GM18526 (cell line): ENCODE measurements around the gene EHD3.

ENCODE experiments used
- POLR2A ChIP-seq: IDR thresholded peaks from 3 replicates; pipeline ENCODE4 v1.6.1; 2011; ENCODE audit not compliant: insufficient read length; ENCODE audit errors: extremely low read depth

Gene EHD3

GRCh38 chr2:31253356-31254131, 19.6 kb downstream of the EHD3 start:
- no peak for TF ChIP-seq POLR2A

GRCh38 chr2:31254237-31255203, 20.6 kb downstream of the EHD3 start:
- TF ChIP-seq POLR2A, result no peak

GRCh38 chr2:31255911-31256571, 22.1 kb downstream of the EHD3 start:
- no peak for TF ChIP-seq POLR2A

- no peak for TF ChIP-seq POLR2A
Observed at GRCh38 chr2:31256611-31257382, 22.8 kb downstream of the EHD3 start.

GRCh38 chr2:31258351-31258750, 24.4 kb downstream of the EHD3 start:
- TF ChIP-seq POLR2A, result no peak

DNA sequence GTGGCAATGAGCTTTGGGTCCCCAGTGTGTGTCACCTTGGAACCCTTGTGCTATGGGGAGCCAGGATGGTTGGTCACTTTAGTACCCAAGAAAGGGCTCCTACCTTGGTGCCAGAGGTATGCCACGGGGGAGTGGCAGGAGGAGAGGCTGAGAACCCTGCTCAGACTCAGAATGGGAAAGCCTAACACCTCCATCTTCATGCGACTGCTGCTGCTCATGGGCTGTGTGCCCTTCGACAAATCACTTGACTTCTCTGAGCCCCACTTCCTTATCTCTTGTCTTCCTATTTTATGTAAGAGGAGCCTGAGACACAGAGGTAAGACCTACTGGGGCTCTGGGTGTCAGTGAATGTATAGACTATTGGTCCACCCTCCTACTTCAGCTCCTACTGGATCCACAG, 25.1 kb downstream of the EHD3 start:
- no peak for TF ChIP-seq POLR2A

DNA sequence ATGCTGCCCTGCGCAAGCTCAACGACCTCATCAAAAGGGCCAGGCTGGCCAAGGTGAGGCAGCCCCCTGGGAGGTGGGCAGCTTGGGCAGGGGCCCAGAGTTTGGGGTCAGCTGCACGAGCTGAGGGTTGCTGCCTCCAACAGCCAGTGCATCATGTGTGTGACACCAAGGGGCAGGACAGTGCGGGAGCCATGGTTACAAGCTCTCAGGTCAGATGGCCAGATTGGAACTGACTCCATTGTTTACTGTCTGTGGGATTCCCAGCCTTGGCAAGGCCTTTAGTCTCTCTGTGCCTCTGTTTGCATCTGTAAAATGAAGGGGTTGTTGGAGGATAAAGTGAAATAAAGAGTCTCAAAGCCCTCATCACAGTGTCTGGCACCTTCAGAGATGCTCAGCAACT, 26.9 kb downstream of the EHD3 start:
- TF ChIP-seq POLR2A, result no peak

DNA sequence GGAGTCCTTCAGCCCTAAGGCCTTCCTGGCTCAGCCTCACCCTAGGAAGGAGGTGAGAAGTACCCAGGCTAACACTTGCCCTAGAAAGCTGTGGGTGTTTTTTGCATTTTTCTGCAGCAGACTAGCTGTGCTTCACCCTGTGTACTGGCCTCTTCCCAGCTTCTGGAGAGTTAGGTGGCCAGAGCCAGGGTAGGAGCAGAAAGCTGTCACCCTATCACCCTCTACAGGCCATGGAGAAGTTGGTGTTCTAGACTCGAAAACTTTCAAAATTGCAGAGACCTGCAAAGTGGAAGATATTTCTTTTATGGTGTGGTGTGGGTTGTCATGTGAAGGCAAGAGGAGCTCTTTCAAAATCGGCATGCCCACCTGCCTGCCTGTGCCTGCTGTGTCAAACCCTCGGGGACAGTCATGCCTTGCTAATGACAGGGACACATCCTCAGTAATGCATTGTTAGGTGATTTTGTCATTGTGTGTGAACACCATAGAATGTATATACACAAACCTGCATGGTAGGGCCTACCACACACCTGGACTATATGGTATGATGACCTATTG, 29.8 kb downstream of the EHD3 start:
- TF ChIP-seq POLR2A, result no peak

DNA sequence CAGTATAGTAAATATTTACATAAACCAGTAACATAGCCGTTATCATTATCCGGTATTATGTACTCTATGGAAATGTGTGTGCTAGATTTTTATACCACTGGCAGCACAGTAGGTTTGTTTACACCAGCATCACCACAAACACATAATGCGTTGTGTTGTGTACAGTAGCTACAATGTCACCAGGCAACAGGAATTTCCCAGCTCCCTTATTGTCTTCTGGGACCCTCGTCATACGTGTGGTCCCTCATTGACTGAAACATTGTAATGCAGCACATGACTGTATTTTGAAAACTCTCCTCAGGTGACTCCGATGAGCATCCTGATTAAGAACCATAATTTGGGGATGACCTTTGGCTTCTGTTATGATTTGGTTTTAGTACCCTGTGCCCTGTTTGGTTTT, 31.3 kb downstream of the EHD3 start:
- no peak for TF ChIP-seq POLR2A

DNA sequence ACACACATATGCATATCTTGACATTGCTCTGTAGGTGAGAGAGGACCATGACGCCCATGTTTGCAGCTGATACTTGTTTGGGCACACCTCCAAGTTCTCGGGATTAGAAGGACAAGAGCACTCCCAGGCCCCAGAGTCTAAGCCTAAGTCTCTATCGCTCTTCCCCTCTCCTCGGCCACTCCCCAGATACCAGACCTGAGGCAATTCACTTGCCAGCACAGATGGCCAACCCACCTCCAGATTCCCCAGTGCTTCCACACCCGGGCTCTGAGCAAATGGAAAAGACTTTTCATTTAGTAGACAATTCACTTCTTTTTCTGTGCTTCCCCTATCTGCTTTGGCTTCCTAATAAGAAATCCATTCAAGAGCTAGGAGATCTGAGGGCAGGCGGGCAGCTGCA, 32.9 kb downstream of the EHD3 start:
- no peak for TF ChIP-seq POLR2A

GRCh38 chr2:31267437-31268120, 33.6 kb downstream of the EHD3 start:
- no peak for TF ChIP-seq POLR2A

GRCh38 chr2:31268344-31268743, 34.4 kb downstream of the EHD3 start:
- TF ChIP-seq POLR2A, result no peak

DNA sequence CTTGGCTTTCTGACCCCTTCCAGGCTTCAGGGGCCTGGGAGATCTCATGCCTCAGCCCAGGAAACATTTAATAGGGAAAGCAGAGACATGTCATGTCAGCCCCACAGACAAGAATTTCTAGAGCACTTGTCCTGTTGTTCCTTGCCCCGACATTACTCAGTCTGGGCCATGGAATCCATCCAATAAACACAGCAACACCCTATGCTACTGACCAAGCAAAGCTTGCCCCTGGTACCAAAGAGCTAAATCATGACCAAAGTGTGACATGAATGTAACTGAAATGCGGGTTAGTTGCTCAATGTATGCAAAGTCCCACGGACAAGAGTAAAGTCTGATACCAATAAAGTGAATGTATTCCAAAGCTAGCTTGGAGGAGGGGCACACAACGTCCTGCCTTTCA, 35.1 kb downstream of the EHD3 start:
- TF ChIP-seq POLR2A, result no peak

DNA sequence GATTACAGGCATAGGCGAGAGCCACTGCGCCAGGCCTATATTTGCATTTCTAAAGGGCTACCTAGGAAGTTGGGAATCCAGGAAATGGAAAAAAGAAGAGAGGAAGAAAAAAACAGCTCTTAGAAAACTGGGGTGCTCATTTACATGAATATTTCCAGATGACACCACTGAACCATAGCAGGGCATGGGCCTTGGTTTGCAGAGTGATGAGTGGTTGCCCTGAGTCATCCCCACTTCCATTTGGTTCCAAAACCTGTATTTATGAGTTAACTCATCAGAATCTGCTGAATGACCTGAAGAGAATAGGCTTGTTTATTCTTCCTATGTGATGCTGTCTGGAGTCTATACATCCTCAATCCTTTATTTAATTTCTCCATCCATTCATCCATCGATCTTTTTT, 36.2 kb downstream of the EHD3 start:
- no peak for TF ChIP-seq POLR2A
